GM12891 (cell line): Measurements from ENCODE around the gene PALD1.

Experiments used
- POLR2A ChIP-seq: IDR thresholded peaks from 2 replicates; pipeline ENCODE4 v1.6.1; 2011; ENCODE audit warnings: low read depth, low read length, control low read depth
- TAF1 ChIP-seq: IDR thresholded peaks from 2 replicates; pipeline ENCODE4 v1.6.1; 2011; ENCODE audit warnings: low read depth, low read length, control low read depth

DNA sequence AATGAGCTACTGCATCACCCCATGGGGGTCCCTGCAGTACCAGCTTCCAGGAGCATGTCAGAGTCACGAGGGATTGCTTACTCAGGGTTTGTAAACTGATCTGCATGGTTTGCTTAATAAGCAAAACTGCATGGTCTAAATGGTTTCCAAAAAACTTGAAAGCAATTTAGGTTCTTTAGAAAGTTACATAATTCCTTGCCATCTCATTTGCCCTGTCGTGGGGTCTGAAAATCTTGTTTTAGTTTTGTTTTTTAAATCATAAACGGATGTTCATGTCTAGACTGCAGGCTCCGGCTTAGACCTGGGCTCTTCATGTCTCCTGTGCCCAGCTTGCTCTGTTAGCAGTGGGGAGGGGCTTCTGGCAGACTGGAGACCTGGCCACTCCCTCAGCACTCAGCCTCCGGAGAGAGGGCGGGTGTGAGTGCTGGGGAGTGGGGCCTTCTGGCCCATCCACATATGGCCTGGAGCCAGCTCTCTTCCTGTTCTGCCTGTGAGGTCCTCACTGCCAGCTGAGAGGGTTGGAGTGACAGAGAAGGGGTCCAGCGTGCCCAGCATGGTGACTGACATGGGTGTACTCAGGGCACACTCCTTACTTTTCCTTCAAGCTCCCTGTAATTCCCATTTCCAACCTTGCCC lies 106.5 kb downstream of the PALD1 start:
- TF ChIP-seq TAF1, result no peak
- no peak for TF ChIP-seq POLR2A
